ENCODE results near the gene MLLT3. TPM values are rescaled to one million over a fixed set of nuclear protein-coding genes. Genes with fewer than 3 reads are reported as not detected.
A peak's percentile ranks its signal among the peaks of the same experiment; 100 is the strongest.

MLLT3 gene
- total and polyA plus RNA-seq, 8 donors = 6.5 to 48.7 (median 24.4) TPM

DNA sequence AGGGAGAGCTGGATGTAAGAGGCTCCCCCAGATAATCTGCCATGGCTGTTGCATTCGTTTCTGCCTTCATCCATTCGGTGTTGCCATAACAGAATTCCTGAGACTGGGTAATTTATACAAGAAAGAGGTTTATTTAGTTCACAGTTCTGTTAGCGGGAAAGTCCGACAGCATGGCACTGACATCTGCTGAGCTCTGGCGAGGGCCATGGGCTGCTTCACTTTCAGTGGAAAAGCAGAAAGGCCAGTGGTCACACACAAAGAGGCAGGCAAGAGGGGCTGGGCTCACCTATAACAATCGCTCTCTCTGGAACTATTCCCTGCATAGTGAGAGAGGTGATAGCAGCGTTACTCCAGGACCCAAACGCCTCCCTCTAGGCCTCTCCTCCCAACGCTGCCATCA, 305.9 kb downstream of the MLLT3 start:
- 80 to 90% (median 84%) methylated on average over 9 of the region's 9 CpGs for WGBS, 5 donors
- H3K27ac ChIP-seq = no peak overlapping the region

GRCh38 chr9:20315677-20316076, 306.6 kb downstream of the MLLT3 start:
- TF ChIP-seq POLR2AphosphoS5 (IDR thresholded peaks at IDR 0.05) (no peak), EP300 (IDR thresholded peaks at IDR 0.05) (no peak), POLR2A (IDR thresholded peaks at IDR 0.05) (no peak)
- TF ChIP-seq, protein P1, sequence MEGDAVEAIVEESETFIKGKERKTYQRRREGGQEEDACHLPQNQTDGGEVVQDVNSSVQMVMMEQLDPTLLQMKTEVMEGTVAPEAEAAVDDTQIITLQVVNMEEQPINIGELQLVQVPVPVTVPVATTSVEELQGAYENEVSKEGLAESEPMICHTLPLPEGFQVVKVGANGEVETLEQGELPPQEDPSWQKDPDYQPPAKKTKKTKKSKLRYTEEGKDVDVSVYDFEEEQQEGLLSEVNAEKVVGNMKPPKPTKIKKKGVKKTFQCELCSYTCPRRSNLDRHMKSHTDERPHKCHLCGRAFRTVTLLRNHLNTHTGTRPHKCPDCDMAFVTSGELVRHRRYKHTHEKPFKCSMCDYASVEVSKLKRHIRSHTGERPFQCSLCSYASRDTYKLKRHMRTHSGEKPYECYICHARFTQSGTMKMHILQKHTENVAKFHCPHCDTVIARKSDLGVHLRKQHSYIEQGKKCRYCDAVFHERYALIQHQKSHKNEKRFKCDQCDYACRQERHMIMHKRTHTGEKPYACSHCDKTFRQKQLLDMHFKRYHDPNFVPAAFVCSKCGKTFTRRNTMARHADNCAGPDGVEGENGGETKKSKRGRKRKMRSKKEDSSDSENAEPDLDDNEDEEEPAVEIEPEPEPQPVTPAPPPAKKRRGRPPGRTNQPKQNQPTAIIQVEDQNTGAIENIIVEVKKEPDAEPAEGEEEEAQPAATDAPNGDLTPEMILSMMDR (IDR thresholded peaks at IDR 0.05) = no peak
- peaks cover 0 to 17% (median 8%) of the 10 kb centered on the region in 4 donors for H3K4me1 ChIP-seq
- H3K27me3 ChIP-seq = no peaks in the 10 kb centered on the region
- no peak for DNase-seq
- no peak overlapping the region for H3K4me3 ChIP-seq
- intact Hi-C loops (cut with DNase I; ENCODE audit: low total_unique reads) = no loop called here
- H3K36me3 ChIP-seq = no peaks in the 10 kb centered on the region
- no peak overlapping the region for H3K27ac ChIP-seq
- 80 to 94% (median 82%) methylated on average over 2 of the region's 2 CpGs for WGBS, 5 donors
- H3K9me3 ChIP-seq = no peaks in the 10 kb centered on the region

More for the DNA sequence above, 305.9 kb downstream of the MLLT3 start:
- Histone ChIP-seq H3K27me3 (no peaks in the 10 kb centered on the region), H3K36me3 (no peaks in the 10 kb centered on the region), H3K4me1 (peaks cover 0 to 24% (median 9%) of the 10 kb centered on the region in 4 donors), H3K4me3 (no peak overlapping the region), H3K9me3 (no peaks in the 10 kb centered on the region)
- TF ChIP-seq POLR2AphosphoS5 (IDR thresholded peaks at IDR 0.05) (no peak), POLR2A (IDR thresholded peaks at IDR 0.05) (no peak), EP300 (IDR thresholded peaks at IDR 0.05) (no peak)
- TF ChIP-seq, protein P1 (IDR thresholded peaks at IDR 0.05) = no peak
- intact Hi-C loops (cut with DNase I; ENCODE audit: low total_unique reads) = no loop called here
- DNase-seq = no peak

GRCh38 chr9:20314981-20315380, 307.3 kb downstream of the MLLT3 start:
- WGBS, 5 donors = 74 to 92% (median 82%) methylated on average over 3 of the region's 3 CpGs
- Histone ChIP-seq H3K27ac (no peak overlapping the region), H3K4me3 (no peak overlapping the region), H3K27me3 (no peaks in the 10 kb centered on the region), H3K36me3 (no peaks in the 10 kb centered on the region), H3K9me3 (no peaks in the 10 kb centered on the region), H3K4me1 (peaks cover 0 to 11% (median 5%) of the 10 kb centered on the region in 4 donors)
- intact Hi-C loops (cut with DNase I; ENCODE audit: low total_unique reads) = no loop called here
- no peak for TF ChIP-seq POLR2AphosphoS5 (IDR thresholded peaks at IDR 0.05)
- TF ChIP-seq POLR2A (IDR thresholded peaks at IDR 0.05) = no peak
- TF ChIP-seq, protein P1 (IDR thresholded peaks at IDR 0.05) = no peak
- peak in 1 of 2 donors; percentile 30 for DNase-seq

DNA sequence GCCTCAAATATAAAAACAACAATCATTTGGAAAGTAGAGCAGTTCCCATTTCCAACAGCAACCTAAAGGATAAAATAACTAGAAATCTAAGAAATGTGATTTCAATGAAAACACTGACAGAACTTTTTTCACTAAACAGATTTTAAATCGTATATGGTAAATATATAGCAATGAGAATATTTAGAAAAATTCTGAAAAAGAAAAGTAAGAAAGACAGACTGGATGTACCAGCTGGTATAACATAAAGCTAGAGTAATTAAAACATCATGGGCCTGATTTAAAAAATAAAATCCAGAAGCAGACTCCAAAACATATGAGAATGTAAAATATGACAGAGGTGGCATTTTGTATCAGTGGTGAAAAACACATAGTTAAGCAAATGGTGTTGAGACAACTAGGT, 308.9 kb downstream of the MLLT3 start:
- H3K4me3 ChIP-seq = no peak overlapping the region
- peaks cover 0 to 6% (median 0%) of the 10 kb centered on the region in 4 donors for H3K4me1 ChIP-seq
- H3K27me3 ChIP-seq = no peaks in the 10 kb centered on the region
- no peak for DNase-seq
- intact Hi-C loops (cut with DNase I; ENCODE audit: low total_unique reads) = no loop called here
- TF ChIP-seq, protein P1 (IDR thresholded peaks at IDR 0.05) = no peak
- TF ChIP-seq EP300 (IDR thresholded peaks at IDR 0.05) = no peak
- H3K27ac ChIP-seq = no peak overlapping the region
- no peaks in the 10 kb centered on the region for H3K36me3 ChIP-seq
- WGBS, 5 donors = 90 to 97% (median 95%) methylated on average over 1 of the region's 1 CpG
- no peaks in the 10 kb centered on the region for H3K9me3 ChIP-seq
